Epidermal melanocyte (primary cell): ENCODE measurements around the gene VILL.
"Not testable (repeated sequence)": the region's sequence is repeated elsewhere in the genome, so short reads cannot be mapped to it uniquely, and the experiment has no call there.

Experiments
- DNase-seq: peaks from one replicate; pipeline ENCODE4 v3.0.0; 2011; ENCODE audit warnings: low spot score; ENCODE audit not compliant: insufficient read length

Gene VILL

GRCh38 chr3:37963016-37963415 is 27.6 kb upstream of the VILL start:
- no peak for DNase-seq

- DNase-seq, result no peak
These were observed 27.0 kb upstream of the VILL start for GRCh38 chr3:37963635-37964034.

DNA sequence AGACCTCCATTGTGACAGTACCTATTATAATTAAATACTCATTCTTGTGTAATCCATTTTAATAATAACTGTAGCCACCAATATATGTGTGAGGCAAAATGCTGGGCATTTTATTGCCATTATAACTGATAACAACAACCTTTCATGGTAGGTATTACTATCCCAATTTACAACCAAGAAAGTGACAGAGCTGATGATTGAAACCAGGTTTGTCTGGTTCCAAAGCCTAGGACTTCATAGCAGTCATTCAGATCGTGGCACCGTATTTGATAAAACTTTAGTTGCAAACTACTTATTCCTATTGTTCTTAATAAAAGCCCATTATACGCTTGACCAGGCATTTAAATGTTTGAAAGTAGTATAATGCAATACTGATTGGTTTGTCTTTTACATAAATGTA is 26.4 kb upstream of the VILL start:
- no peak for DNase-seq

GRCh38 chr3:37964716-37965115 is 25.9 kb upstream of the VILL start:
- no peak for DNase-seq

GRCh38 chr3:37967260-37967881 is 23.2 kb upstream of the VILL start:
- no peak for DNase-seq

DNA sequence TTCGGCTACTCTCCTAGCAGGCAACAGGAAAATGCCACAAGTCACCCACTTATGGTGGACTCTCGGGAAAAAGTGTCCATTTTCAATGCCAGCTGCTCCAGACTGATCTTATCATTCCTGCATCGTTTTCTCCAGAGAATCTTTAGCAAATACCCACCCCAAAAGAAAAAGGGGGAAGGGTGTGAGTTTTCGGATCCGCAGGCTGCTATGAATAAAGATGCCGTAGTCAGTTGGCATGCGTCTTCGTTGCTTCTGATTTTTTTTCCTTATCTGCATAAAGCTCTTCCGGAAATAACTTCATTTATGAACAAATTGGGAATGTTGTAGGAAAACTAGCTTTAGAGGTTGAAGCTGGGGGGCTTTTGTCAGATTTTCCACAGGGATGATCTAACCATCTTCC is 22.4 kb upstream of the VILL start:
- no peak for DNase-seq

- no peak for DNase-seq
These were observed 21.6 kb upstream of the VILL start for GRCh38 chr3:37968813-37969595.

DNA sequence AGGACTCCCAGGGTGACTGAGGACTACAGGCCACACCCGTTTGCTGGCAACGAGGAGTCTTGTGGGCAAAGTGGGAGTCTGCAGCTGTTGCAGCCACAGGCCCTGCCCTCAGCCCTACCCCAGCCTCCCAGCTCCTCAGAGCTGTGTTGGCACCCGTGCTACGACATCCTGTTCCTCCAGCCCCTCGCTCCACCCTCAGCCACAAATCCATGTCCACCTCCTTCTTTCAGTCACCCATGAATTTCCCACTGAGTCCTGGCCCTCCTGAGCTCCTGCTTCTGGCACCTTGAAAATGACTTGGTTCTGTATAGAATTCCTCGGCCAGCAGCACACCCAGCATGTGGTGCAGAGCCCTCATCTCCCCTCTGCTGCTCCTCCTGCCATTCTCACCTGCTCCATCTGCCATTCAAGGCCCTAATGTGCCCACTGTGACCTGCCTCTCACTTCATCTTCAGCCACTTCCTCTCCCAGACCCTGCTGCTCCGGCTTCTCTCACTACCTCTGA is 20.9 kb upstream of the VILL start:
- no peak for DNase-seq

GRCh38 chr3:37970802-37971201 is 19.8 kb upstream of the VILL start:
- no peak for DNase-seq

- DNase-seq, result no peak
These were observed 19.1 kb upstream of the VILL start for GRCh38 chr3:37971467-37971866.

DNA sequence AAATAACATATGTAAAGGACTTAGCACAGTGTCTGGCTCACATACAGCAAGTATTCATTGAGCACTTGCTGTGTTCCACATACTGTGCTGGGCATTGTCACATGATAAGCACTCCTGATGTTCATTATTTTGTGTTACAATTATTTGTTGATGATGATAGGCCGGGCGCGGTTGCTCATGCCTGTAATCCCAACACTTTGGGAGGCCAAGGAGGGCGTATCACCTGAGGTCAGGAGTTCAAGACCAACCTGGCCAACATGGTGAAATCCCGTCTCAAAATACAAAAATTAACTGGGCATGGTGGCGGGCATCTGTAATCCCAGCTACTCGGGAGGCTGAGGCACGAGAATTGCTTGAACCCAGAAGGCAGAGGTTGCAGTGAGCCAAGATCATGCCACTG is 18.5 kb upstream of the VILL start:
- not testable (repeated sequence) for DNase-seq

- no peak for DNase-seq
These were observed 17.1 kb upstream of the VILL start for GRCh38 chr3:37973246-37974054.

- peak; percentile 66 for DNase-seq
These were observed 16.2 kb upstream of the VILL start for GRCh38 chr3:37974121-37975083.

DNA sequence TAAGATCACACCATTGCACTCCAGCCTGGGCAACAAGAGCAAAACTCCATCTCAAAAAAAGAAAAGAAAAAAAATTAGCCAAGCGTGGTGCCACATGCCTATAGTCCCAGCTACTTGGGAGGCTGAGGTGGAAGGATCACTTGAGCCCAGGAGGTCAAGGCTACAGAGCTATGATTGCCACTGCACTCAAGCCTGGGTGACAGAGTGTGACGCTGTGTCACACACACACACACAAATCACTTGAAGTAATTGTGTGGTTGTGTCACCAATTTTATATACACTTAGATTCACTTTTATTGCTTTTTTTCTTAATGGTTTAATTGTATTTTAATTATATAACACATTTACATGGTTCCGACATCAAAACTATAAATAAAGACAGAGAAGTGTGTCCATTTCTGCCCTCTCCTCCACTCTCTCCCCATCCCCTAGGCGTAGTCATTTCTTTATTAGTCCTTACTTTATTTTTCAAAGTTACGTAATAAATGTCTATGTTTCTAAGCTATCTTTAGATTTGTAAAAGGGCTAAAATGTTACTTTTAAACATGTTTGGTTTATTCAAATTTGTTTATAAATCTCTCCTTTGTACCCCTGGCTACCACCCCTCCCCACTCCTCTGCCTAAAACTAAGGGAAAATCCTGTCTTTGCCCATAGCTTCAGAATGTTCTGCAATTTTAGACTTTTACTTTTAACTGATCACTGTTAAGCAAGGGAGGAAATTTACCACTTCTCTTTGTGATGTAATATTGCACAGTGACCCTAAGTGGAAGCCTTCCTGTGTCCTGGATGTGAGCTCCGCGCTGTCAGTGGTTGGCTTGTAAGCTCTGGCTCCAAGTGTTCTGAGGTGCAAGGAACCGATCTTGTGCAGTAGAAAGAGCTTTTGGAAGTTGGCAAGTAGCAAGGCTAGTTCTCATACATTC is 10.8 kb upstream of the VILL start:
- DNase-seq, result no peak

DNA sequence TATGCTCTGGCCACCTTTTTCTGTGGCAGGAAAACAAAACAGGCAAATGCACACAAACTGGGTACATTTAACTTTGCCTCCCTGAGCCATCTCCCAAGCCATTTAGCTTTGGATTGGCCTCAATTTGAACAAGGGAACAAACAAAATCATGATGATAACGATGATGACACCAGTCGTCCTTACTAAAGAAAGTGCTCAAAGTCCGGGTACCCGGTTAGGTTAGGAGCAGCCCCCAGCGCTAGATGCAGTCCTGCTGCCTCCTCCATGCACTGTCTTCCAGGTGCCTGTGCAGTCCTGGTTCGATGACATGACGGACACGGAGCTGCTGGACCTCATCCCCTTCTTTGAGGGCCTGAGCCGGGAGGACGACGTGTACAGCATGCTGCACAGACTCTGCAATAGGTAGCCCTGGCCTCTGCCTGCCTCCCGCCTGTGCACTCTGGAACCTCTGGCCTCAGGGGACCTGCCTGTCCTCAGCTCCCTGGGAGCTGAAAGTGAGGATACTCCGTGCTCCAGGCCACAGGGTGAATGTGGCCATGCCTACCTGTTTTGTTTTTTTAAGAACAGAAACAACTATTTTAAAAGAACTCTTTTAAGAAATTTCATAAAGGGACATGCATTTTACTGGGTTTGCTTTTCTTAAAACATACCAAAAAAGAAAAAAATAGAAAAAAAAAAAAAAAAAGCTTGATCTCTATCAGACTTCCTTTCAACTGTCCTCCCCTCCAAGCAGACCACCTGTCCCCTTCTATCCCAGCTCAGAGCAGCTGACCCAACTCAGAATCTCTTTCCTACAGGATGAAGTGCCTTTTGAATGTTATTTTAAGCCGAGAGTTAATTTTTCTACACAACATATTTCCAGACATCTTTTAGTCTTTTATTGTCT is 9.9 kb upstream of the VILL start:
- DNase-seq, result no peak

DNA sequence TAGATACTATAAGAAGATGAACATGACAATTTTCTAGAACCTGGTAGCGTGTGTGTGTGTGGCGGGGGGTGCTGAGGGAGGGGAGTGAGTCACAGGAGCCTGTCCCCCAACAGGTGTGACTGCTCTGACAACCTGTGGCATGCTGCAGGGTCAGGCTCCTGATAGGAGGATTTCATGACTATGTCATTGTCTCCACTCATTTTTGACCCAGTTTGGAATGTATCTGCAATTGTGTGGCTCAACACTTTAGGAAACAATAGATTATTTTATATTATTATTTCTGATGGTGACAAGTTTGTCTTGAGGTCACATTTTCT is 9.3 kb upstream of the VILL start:
- no peak for DNase-seq

- no peak for DNase-seq
These were observed 8.3 kb upstream of the VILL start for GRCh38 chr3:37982331-37982730.

DNA sequence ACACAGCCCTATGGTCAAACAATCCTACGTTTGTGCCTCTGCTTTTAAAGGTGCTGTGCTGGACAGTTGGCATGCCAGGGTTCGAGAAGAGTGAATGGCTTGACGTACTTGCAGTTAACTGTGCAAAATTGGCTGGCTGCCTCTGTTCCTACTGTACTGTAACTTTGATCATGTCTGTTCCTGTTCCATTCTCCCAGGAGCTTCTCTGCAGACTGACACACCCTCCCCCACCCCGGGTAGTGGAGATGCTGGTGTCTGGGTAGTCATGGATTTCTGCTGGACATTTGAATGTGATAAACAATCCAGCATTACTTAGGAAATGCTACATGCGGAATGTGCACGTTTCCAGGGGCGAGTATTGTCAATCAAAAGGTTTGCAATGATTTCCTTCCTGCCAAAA is 6.5 kb upstream of the VILL start:
- DNase-seq, result no peak

DNA sequence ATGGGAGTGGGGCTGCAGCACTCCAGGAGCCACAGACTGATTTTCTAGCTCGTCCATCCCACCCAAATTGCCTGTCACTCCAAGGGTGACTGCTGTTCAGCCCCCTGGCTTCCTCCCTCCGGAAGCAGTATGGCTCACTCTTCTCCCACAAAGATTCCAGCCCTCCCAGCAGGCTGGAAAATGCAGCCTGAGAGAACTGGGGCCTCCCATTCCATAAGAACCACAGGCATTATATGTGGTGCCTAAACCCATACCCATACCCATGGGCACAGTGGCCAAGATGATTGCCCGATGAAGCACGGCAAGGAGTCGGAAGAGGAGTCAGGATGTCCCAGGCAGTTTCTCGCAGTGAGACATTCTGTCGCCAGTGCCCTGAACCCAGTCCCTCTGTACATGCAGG is 6.0 kb upstream of the VILL start:
- no peak for DNase-seq
